IMR-90 (cell line): Measurements from ENCODE around the gene THSD8.

Experiments used
- BHLHE40 ChIP-seq: fragments of 150-350 bp; IDR thresholded peaks from 2 replicates; pipeline ENCODE4 v1.6.1; 2016; ENCODE audit warnings: mild to moderate bottlenecking, low read depth, low read length
- CEBPB ChIP-seq: IDR thresholded peaks from 2 replicates; pipeline ENCODE4 v1.6.1; 2012; ENCODE audit warnings: low read depth, low read length, improper control_type of control experiment
- FOS ChIP-seq: fragments of 150-350 bp; IDR thresholded peaks from 2 replicates; pipeline ENCODE4 v1.6.1; 2016; ENCODE audit warnings: low read depth, low read length
- MAFK ChIP-seq: IDR thresholded peaks from 2 replicates; pipeline ENCODE4 v1.6.1; 2012; ENCODE audit warnings: low read depth, low read length, improper control_type of control experiment
- POLR2A ChIP-seq: IDR thresholded peaks from 2 replicates; pipeline ENCODE4 v1.6.1; 2012; ENCODE audit warnings: mild to moderate bottlenecking, low read depth, low read length
- RAD21 ChIP-seq: IDR thresholded peaks from 2 replicates; pipeline ENCODE4 v1.6.1; 2012; ENCODE audit warnings: low read length, improper control_type of control experiment
- RCOR1 ChIP-seq: IDR thresholded peaks from 2 replicates; pipeline ENCODE4 v1.6.1; 2012; ENCODE audit warnings: mild to moderate bottlenecking, low read length, improper control_type of control experiment; ENCODE audit not compliant: insufficient replicate concordance
- RFX5 ChIP-seq: IDR thresholded peaks from 2 replicates; pipeline ENCODE4 v1.8.0; 2012; ENCODE audit warnings: low read depth, mild to moderate bottlenecking, low read length, moderate library complexity
- TF ChIP-seq, protein P1 (sequence below): fragments of 150-350 bp; IDR thresholded peaks from 2 replicates; pipeline ENCODE4 v1.6.1; 2016; ENCODE audit warnings: low read depth, mild to moderate bottlenecking, low read length, moderate library complexity, borderline replicate concordance
- TF ChIP-seq, protein P2 (sequence below): conservative IDR thresholded peaks from 2 replicates; pipeline ENCODE4 v1.5.1; 2012; ENCODE audit warnings: mild to moderate bottlenecking, low read depth, low read length, improper control_type of control experiment
- TF ChIP-seq, protein P3 (sequence below): fragments of 150-350 bp; IDR thresholded peaks from 2 replicates; pipeline ENCODE4 v1.6.1; 2017; ENCODE audit warnings: mild to moderate bottlenecking, antibody characterized with exemption, low read length, low read depth

DNA sequence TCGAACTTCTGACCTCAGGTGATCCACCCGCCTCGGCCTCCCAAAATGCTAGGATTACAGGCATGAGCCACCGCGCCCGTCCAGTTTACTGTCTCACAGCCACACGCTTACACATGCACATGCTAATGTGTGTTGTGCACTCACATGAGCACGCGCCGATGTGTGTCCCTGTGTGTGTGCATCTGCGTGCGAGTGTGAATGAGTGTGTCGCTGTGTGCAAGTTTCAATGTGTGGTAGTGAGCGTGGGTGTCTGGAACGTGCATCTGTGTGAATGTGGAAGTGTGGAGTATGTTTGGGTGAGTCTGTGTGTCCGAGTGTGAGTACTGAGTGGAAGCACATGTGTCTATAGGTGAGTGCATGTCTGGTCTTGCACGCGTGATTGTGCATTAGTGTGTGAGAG is 40.6 kb downstream of the THSD8 start:
- TF ChIP-seq, protein P1, sequence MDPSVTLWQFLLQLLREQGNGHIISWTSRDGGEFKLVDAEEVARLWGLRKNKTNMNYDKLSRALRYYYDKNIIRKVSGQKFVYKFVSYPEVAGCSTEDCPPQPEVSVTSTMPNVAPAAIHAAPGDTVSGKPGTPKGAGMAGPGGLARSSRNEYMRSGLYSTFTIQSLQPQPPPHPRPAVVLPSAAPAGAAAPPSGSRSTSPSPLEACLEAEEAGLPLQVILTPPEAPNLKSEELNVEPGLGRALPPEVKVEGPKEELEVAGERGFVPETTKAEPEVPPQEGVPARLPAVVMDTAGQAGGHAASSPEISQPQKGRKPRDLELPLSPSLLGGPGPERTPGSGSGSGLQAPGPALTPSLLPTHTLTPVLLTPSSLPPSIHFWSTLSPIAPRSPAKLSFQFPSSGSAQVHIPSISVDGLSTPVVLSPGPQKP = no peak
- TF ChIP-seq, protein P2, sequence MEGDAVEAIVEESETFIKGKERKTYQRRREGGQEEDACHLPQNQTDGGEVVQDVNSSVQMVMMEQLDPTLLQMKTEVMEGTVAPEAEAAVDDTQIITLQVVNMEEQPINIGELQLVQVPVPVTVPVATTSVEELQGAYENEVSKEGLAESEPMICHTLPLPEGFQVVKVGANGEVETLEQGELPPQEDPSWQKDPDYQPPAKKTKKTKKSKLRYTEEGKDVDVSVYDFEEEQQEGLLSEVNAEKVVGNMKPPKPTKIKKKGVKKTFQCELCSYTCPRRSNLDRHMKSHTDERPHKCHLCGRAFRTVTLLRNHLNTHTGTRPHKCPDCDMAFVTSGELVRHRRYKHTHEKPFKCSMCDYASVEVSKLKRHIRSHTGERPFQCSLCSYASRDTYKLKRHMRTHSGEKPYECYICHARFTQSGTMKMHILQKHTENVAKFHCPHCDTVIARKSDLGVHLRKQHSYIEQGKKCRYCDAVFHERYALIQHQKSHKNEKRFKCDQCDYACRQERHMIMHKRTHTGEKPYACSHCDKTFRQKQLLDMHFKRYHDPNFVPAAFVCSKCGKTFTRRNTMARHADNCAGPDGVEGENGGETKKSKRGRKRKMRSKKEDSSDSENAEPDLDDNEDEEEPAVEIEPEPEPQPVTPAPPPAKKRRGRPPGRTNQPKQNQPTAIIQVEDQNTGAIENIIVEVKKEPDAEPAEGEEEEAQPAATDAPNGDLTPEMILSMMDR = no peak
- no peak for TF ChIP-seq POLR2A
- no peak for TF ChIP-seq CEBPB
- TF ChIP-seq, protein P3, sequence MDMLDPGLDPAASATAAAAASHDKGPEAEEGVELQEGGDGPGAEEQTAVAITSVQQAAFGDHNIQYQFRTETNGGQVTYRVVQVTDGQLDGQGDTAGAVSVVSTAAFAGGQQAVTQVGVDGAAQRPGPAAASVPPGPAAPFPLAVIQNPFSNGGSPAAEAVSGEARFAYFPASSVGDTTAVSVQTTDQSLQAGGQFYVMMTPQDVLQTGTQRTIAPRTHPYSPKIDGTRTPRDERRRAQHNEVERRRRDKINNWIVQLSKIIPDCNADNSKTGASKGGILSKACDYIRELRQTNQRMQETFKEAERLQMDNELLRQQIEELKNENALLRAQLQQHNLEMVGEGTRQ = no peak
- TF ChIP-seq RCOR1 = no peak
- TF ChIP-seq BHLHE40 = no peak
- TF ChIP-seq RFX5 = no peak
- TF ChIP-seq RAD21 = no peak
- no peak for TF ChIP-seq FOS
- TF ChIP-seq MAFK = no peak
